Measurements from ENCODE around the gene WASHC2C.
"Not testable (repeated sequence)": the region's sequence is repeated elsewhere in the genome, so short reads cannot be mapped to it uniquely, and the experiment has no call there.

Gene WASHC2C, protein sequence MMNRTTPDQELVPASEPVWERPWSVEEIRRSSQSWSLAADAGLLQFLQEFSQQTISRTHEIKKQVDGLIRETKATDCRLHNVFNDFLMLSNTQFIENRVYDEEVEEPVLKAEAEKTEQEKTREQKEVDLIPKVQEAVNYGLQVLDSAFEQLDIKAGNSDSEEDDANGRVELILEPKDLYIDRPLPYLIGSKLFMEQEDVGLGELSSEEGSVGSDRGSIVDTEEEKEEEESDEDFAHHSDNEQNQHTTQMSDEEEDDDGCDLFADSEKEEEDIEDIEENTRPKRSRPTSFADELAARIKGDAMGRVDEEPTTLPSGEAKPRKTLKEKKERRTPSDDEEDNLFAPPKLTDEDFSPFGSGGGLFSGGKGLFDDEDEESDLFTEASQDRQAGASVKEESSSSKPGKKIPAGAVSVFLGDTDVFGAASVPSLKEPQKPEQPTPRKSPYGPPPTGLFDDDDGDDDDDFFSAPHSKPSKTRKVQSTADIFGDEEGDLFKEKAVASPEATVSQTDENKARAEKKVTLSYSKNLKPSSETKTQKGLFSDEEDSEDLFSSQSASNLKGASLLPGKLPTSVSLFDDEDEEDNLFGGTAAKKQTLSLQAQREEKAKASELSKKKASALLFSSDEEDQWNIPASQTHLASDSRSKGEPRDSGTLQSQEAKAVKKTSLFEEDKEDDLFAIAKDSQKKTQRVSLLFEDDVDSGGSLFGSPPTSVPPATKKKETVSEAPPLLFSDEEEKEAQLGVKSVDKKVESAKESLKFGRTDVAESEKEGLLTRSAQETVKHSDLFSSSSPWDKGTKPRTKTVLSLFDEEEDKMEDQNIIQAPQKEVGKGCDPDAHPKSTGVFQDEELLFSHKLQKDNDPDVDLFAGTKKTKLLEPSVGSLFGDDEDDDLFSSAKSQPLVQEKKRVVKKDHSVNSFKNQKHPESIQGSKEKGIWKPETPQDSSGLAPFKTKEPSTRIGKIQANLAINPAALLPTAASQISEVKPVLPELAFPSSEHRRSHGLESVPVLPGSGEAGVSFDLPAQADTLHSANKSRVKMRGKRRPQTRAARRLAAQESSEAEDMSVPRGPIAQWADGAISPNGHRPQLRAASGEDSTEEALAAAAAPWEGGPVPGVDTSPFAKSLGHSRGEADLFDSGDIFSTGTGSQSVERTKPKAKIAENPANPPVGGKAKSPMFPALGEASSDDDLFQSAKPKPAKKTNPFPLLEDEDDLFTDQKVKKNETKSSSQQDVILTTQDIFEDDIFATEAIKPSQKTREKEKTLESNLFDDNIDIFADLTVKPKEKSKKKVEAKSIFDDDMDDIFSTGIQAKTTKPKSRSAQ (N-terminal part only)

DNA sequence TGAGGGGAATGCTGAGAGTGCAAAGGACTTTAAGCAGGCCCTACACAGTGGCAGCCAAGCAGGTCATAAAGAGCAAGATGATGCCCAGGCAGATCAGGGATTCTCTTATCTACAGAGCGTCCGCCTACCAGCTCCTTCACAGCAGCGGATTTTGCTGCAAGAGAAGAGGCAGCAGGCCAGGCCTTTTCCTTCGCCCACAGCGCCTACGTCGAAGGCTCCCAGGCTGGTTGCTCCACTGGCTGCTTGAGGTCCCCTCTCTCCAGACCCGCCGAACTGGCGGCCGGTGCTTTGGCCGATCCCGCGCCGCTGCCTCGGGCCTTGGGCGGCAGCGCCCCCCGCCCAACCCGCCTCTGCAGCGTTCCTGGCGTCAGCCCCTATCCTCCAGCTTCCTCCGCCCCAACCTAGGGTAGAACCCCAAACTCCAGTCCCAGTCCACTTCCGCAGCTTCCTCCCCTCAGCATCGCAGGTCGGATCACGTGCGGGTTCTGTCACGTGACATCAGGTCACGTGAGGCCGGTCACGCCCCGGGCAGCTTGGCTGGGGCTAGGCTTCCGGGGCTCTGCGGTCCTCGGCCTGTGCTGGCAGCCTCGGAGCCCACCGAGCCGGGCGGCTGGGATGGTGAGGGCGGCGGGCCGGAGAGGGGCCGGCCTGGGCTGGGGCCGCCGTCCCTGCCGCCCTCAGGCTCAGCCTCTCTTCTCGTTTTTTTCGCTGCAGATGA lies at the start of gene WASHC2C:
WASHC2C (plus strand) TSS at position 564 of the 718 bp plus-strand sequence; CDS start at position 616, 52 bp downstream.
- peak; percentile 85 for DNase-seq

DNA sequence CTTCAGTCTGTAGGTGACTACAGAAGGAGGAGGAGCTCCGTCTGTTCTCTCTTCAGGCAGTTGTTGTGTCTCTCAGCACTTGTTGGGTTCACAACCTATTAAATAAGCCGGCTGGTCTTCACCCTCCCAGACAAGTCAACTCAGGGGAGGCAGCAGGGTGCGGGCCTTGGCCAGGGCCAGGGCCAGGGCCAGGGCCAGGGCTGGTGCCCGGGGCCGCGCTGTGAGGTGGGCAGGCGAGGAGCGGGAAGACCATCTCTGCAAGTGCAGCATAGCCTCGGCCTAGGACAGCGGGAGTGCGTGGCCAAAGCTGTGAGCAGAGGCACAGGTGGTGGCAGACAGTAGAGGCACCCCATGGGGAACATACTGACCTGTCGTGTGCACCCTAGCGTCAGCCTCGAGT lies 48.6 kb upstream of the WASHC2C start:
- DNase-seq: not testable (repeated sequence)

DNA sequence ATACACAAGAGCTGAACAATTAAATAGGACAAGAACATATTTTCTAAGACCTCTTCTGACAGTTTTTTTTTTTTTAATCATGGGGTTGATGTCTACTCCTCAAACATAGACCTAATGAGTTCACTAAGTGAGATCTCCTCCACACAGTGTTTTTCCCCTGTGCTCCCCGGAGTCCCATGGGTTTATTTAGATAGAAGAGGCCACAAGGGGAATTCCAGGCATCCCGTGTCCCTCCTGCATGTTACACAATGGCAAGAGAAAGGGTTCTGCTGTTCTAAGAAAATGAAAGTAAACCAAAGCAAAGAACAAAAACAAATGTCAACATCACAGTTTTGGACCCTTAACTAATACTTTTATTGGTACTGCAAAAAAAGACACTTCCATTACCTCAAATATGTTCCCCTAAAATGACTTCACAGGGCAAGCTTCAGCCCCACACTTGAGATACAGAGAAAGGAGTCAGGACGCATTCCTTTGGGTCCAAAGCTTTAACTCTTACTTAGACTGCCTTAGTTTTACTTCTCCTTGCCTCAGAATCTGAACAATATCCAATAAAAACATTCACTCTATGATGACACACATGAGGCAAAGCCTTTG lies 16.8 kb upstream of the WASHC2C start:
- DNase-seq: not testable (repeated sequence)

DNA sequence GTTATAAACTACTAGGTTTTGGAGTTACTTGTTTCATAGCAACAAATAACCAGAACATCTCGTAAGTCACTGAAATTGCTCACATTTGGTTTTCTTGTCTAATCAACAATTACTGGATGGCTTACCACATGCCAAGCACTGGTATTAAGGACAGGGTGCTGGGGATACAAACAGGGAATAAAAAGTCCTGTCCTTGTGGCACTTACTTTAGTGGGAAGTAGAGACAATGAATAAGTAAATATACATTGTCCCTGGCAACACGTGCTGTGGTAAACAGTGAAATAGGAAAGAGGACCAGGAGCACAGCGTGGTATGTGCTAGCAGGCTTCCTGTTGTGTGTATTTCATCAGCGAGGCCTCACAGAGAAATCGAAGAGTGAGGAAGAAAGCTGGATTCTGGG lies 15.8 kb upstream of the WASHC2C start:
- DNase-seq: not testable (repeated sequence)

DNA sequence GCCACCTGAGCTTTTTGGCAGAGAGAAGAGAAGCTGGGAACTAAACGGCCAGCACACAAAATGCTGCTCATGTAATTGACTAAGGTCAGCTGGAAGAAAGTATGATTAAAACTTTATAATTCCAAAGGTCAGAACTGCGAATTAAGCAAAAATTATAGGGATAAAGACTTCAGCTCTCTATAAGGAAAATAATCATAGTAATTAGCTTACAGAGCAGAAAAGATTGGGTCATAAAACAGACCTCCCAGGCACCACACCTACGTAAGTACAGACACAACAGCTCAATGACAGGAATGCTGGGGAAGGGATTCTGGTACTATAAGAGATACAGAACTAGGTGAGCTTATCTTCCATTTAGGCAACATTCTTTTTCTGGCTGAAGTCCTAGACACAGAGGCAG lies 10.0 kb upstream of the WASHC2C start:
- not testable (repeated sequence) for DNase-seq

DNA sequence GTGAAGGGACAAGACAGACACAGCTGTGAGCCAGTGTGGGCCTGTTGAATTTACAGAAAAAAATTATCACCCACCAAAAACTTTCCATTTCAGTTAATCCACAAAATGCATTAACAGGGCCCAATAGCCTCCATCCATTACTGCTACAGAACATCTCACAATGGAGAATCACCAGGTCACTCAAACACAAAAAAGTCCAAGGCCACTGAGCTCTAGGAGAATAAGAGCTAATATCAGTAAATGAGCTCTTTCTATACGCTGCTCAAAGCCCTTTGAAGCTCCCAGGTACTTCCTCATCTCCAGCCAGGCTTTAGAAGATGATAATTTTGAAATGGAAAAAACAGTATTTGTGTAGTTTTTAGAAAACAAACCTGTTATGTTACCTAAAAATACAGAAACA lies 9.4 kb upstream of the WASHC2C start:
- not testable (repeated sequence) for DNase-seq

DNA sequence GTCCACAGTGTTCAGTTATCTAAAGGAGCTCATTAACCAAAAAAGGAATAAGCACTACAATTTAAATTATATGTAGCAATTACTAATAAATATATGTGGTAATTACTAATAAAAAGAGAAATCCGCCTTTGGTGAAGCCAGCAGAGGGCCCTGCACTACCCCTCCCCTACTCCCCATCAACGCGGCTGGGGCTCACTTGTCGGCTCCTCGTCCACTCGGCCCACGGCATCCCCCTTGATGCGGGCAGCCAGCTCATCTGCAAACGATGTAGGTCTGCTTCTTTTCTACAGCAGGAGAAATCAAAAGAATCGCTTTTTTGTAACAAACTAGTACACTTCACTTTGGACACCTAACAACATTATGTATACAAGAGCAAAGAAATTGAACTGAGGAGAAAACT lies 5.6 kb upstream of the WASHC2C start:
- DNase-seq: not testable (repeated sequence)

DNA sequence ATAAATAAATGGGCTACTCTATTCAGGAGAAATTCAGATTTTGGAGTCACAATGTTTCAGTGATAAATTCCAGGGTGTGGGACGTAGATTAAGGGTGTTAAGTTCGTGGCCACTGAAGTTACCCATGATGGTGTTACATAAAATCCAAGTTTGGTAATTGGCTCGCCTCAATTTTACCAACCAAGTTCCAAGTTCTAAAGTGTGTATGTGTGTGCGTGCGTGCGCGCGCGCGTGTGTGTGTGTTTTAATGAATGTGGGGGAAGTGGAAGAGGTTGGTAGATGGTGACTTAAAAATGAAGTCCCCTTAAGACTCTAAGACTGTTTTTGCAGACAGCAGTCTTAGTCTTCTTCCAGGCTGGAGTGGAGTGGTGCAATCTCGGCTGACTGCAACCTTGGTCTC lies 3.2 kb upstream of the WASHC2C start:
- DNase-seq: not testable (repeated sequence)

DNA sequence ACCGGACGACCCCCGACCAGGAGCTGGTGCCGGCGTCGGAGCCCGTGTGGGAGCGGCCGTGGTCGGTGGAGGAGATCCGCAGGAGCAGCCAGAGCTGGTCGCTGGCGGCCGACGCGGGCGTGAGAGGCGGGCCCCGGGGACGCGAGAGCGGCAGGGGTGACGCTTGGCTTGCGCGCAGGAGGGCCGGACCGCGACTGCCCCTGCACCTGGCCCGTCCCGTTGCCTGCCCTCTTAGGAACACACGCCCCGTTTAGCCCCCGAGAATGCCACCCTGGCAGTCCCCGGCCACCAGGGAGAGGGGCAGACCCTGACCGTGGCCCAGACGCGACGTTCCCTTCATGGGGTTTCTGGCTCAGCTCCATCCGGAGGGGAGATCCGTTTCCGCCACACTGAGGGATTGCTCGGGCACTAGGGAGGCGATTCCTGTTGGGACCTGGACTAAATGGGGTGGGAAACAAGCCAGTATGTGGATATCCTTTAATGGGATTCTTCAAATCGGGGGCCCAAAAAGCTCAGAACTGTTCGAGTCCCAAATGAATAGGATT lies 427 bp downstream of the WASHC2C start:
- not testable (repeated sequence) for DNase-seq

DNA sequence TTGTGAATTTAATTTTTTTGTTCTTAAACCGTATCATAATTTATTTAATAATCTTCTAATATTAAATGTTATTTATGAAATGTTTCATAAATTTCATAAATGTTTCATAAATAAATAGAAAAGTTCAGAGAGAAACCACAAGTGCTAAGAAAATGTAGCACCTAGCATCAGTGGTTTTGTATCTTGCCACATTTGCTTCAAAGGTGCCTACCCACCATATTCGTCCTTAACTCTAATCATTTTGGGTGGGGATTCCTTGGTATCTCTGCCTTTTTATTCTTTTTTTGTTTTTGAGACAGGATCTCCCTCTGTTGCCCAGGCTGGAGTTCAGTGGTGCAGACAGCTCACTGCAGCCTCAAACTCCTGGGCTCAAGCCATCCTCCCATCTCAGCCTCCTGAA lies 7.4 kb downstream of the WASHC2C start:
- not testable (repeated sequence) for DNase-seq

DNA sequence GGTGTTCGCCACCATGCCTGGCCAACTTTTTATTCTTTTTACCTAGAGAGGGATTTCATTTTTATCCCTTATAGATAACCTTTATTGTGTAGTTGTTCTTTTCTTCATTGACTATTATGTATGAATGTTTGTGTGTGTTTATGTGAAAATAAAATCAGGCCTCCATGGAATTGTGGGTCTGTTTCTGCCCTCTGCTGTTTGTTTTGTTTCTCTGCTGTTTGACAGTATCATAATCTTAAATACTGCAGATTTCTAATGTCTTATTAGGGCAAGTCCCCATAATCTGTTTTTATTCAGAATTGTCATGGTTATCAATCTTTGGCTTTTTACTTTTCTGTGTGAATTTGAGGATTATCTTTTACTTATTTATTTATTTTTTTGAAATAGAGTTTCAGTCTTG lies 7.8 kb downstream of the WASHC2C start:
- not testable (repeated sequence) for DNase-seq

DNA sequence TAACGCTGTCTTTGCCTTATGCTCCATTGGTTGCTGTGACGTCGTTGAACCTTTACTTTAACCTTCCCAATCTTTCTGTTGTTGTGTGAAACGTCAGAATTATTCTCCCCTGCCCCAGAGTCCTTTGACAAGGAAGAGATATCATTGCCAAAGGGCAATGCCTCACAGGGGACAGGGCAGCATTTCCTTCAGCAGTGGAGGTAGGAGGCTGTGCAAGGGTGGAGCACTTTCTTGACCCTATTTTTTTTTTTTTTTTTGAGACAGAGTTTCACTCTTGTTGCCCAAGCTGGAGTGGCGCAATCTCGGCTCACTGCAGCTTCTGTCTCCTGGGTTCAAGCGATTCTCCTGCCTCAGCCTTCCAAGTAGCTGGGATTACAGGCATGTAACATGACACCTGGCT lies 14.5 kb downstream of the WASHC2C start:
- not testable (repeated sequence) for DNase-seq

DNA sequence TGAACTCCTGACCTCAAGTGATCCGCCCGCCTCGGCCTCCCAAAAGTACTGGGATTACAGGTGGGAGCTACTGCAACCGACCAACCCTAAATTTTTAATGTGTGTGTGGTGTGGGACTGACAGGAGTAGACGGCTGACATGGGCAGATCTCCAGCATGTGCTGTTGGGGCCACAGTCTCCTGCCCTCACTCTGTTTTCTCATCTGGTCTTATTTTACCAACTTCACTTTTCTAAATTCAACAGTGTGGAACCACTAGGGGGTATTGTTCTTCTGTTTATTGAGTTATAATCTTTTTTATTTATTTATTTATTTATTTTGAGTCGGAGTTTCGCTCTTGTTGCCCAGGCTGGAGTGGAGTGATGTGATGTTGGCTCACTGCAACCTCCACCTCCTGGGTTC lies 14.9 kb downstream of the WASHC2C start:
- DNase-seq: not testable (repeated sequence)

DNA sequence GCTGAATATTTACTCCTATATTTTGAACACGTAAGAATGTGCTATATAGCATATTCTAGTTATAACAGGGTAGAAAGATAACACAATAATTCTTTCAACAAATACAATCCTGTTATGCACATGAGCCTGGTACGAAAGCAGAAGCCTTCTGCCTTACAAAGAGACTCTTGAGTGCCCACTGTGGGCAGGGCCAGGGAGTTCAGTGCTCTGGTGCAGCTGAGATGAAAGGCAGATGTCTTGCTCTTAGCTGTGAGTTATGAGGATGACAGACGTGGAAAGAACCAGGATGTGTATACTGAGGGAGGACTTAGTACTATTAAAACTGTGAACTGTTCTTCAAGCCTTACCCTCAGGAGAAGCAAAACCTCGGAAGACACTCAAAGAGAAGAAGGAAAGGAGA lies 24.1 kb downstream of the WASHC2C start:
- DNase-seq: not testable (repeated sequence)

DNA sequence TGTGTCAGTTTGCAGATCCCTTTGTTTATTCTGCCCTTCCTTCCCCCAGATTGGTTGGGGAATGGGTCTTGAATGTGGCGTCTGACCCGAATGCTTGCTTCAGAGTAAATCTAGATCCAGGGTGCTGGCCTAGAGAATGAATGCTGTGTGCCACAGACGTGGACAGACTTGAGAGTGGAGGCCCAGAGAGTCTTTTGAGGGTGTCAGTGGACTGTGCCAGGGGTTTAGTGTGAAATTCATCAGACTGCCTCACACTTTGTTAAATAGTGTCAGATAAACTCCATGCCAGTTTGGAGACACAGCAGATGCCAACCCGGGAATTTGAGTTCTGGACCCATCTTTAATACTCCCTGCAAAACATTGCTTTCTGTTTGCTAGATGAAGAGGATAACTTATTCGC lies 25.1 kb downstream of the WASHC2C start:
- not testable (repeated sequence) for DNase-seq

DNA sequence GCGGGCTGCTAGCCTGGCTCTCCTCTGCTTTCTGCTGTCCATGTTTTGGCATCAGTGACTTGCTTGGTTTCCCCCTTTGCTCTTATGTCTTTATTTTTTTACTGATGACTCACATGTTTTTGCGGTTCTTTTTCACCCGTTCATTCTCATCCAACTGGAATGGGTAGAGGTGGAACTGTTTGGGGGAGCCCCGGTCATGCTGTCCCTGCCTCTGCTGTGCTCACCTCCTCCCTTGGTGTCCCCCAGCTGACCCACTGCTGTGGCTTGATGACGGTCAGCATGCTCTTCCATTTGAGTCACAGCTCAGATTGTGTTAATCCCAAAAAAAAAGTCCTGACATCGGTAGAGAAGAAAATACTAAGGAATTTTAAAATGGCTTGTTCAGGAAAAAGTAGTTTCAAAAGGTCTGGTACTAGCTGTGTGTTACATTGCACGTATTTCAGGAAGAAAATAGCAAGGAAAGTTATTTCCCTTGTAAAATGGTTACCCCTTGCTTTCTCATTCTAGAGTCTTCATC lies 27.0 kb downstream of the WASHC2C start:
- DNase-seq: not testable (repeated sequence)

DNA sequence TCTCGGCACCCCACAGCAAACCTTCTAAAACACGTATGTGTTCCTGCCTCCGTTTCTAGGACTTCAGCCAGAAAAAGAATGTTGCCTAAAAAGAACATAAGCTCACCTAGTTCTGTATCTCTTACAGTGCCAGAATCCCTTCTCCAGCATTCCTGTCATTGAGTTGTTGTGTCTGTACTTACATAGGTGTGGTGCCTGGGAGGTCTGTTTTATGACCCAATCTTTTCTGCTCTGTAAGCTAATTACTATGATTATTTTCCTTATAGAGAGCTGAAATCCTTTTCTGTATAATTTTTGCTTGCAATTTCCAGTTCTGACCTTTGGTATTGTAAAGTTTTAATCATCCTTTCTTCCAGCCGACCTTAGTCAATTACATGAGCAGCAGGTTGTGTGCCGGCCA lies 28.0 kb downstream of the WASHC2C start:
- DNase-seq: not testable (repeated sequence)

DNA sequence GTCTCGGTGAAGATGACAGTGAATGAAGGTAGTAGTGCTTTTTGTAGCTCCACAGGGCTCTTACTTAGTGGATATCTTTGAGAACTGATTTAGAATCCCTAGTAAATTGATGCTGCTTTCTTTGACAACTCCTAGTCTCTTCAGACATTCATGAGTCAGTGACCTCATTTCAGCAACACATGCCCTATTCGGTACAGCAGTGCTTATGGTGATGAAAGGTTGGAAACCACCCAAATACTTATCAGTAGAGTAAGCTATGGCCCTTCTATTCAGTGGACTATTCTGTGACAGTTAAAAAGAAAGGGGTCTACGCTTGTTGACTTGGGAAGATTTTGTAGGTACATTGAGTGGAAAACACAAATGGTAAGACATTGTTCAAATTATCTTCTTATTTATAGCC lies 29.0 kb downstream of the WASHC2C start:
- not testable (repeated sequence) for DNase-seq

DNA sequence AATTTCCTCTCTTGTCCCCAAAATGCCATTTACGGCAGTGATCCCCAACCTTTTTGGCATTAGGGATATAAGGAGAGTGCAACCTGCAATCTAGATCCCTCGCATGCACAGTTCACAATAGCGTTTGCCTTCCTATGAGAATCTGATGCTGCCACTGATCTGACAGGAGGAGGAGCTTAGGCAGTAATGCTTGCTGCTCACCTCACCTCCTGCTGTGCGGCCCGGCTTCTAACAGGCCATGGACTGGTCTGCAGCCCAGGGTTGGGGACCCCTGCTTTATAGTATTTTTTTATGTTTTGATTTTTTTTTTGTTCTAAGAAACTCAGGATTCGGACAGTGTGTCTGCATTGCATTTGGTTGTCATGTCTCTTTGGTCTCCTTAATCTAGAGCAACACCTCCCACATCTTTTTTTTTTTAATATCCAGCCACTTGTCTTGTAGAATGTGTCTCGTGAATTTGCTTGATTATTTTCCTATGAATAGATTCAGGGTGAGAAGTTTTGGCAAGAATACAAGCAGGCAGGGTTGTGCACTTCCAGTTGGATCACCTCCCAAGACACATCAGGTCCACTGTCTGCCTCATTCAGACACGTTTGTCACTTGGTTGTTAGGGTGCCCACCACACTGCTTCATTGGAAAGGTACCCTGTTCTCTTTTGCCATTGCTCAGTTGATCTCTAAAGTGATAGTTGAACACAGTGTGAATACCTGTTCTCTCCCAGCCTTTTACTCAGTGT lies 30.8 kb downstream of the WASHC2C start:
- DNase-seq: not testable (repeated sequence)

DNA sequence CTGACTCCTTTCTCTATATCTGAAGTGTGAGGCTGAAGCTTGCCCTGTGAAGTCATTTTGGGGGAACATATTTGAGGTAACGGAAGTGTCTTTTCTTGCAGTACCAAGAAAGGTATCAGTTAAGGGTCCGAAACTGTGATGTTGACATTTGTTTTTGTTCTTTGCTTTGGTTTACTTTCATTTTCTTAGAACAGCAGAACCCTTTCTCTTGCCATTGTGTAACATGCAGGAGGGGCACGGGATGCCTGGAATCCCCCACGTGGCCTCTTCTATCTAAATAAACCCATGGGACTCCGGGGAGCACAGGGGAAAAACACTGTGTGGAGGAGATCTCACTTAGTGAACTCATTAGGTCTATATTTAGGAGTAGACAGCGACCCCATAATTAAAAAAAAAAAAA lies 34.6 kb downstream of the WASHC2C start:
- DNase-seq: not testable (repeated sequence)
